H1 (cell line): ENCODE data around the gene MYOD1. TPM values are rescaled to one million over a fixed set of nuclear protein-coding genes. Genes with fewer than 3 reads are reported as not detected.

ENCODE experiments used
- CTCF ChIA-PET: fragments of 300-600 bp; sonication (Branson Sonifier 250); formaldehyde crosslinking; loops from one replicate; lab custom pipeline; 2021; ENCODE audit not compliant: partially characterized antibody; lab: Charles Lee
- POLR2A ChIA-PET: fragments of 300-600 bp; sonication (Branson Sonifier 250); formaldehyde crosslinking; loops from one replicate; lab custom pipeline; 2021; ENCODE audit warnings: inconsistent platforms; ENCODE audit not compliant: partially characterized antibody; lab: Charles Lee
- DNase-seq, 2 experiments: peaks; one replicate each; pipeline versions ENCODE4 v3.0.0 to v3.0.0-alpha.2; 2010 to 2022; ENCODE audit warnings: low spot score in 2 of 2, low read depth in 1 of 2, mixed read lengths in 1 of 2
- FAIRE-seq: peaks from 2 replicates; lab custom pipeline; 2011; peaks lifted over from hg19 to GRCh38; lab: Jason Lieb, UNC
- H2AFZ ChIP-seq: 2 replicates; pipeline ENCODE4 v1.8.1; 2012; ENCODE audit warnings: low read length, inconsistent platforms
- H2AK5ac ChIP-seq: 2 replicates; pipeline ENCODE4 v1.6.1; 2013; ENCODE audit warnings: low read depth, low read length
- H2BK120ac ChIP-seq: replicated peaks from 2 replicates; pipeline ENCODE3; 2013; ENCODE audit warnings: low read depth, low read length, inconsistent platforms
- H2BK12ac ChIP-seq: 2 replicates; pipeline ENCODE4 v1.6.1; 2013; ENCODE audit warnings: low read depth, low read length
- H2BK15ac ChIP-seq: 2 replicates; pipeline ENCODE4 v1.6.1; 2013; ENCODE audit warnings: low read length
- H2BK20ac ChIP-seq: 2 replicates; pipeline ENCODE4 v1.6.1; 2013; ENCODE audit warnings: low read length
- H2BK5ac ChIP-seq: 2 replicates; pipeline ENCODE4 v1.6.1; 2013; ENCODE audit warnings: low read depth, low read length
- H3K14ac ChIP-seq: 2 replicates; pipeline ENCODE4 v1.6.1; 2013; ENCODE audit warnings: inconsistent platforms; ENCODE audit not compliant: insufficient read length
- H3K18ac ChIP-seq: 2 replicates; pipeline ENCODE4 v1.6.1; 2013; ENCODE audit warnings: low read length; ENCODE audit errors: extremely low read depth
- H3K23ac ChIP-seq: 2 replicates; pipeline ENCODE4 v1.6.1; 2013; ENCODE audit warnings: inconsistent platforms; ENCODE audit not compliant: insufficient read length
- H3K23me2 ChIP-seq: 2 replicates; pipeline ENCODE4 v1.6.1; 2013; ENCODE audit warnings: low read depth, low read length
- H3K27ac ChIP-seq: 2 replicates; pipeline ENCODE4 v1.6.1; 2011; ENCODE audit warnings: low read depth, low read length, inconsistent platforms
- H3K27me3 ChIP-seq, 4 experiments: replicated peaks in 1 of 4; 1 replicate in 1 of 4; 2 replicates in 3 of 4; pipeline versions ENCODE4 v1.6.1 to v1.8.1; 2011 to 2013; ENCODE audit warnings: low read length in 3 of 4, mild to moderate bottlenecking in 3 of 4, inconsistent platforms in 2 of 4, mixed read lengths in 2 of 4, moderate library complexity in 1 of 4; ENCODE audit not compliant: control insufficient read depth in 3 of 4, insufficient read depth in 3 of 4; ENCODE audit errors: extremely low read depth in 1 of 4
- H3K36me3 ChIP-seq, 4 experiments: 2 replicates each; pipeline versions ENCODE4 v1.6.1 to v1.8.1; 2011 to 2013; ENCODE audit warnings: mild to moderate bottlenecking in 4 of 4, low read length in 3 of 4, moderate library complexity in 2 of 4, control low read depth in 1 of 4, inconsistent platforms in 1 of 4; ENCODE audit not compliant: insufficient read depth in 4 of 4, control insufficient read depth in 2 of 4
- H3K4ac ChIP-seq: replicated peaks from 2 replicates; pipeline ENCODE3; 2013; ENCODE audit warnings: low read length, low read depth, mixed read lengths, inconsistent platforms; ENCODE audit not compliant: insufficient read length
- H3K4me1 ChIP-seq, 4 experiments: replicated peaks in 1 of 4; 1 replicate in 1 of 4; 2 replicates in 3 of 4; pipeline versions ENCODE4 v1.6.1 to v1.8.1; 2011 to 2013; ENCODE audit warnings: low read length in 3 of 4, inconsistent platforms in 2 of 4, mixed read lengths in 1 of 4; ENCODE audit not compliant: insufficient read depth in 4 of 4, control insufficient read depth in 3 of 4
- H3K4me2 ChIP-seq, 2 experiments: 2 replicates each; pipeline versions ENCODE4 v1.6.1 to v1.8.1; 2011 to 2013; ENCODE audit warnings: low read depth in 2 of 2, low read length in 2 of 2, control low read depth in 1 of 2, inconsistent platforms in 1 of 2, mild to moderate bottlenecking in 1 of 2; ENCODE audit not compliant: insufficient read depth in 1 of 2
- H3K4me3 ChIP-seq, 4 experiments: fragments of 200-600, 300-600 bp in 1 of 4; sonication (generic), shearing (Covaris generic), sonication (Bioruptor Twin) in 1 of 4; 2 replicates each; pipeline versions ENCODE4 v1.5.1 to v1.8.1; 2011 to 2016; ENCODE audit warnings: low read length in 4 of 4, low read depth in 3 of 4, control low read depth in 2 of 4, inconsistent platforms in 2 of 4, mild to moderate bottlenecking in 2 of 4, mixed read lengths in 1 of 4, moderate library complexity in 1 of 4; ENCODE audit not compliant: insufficient read depth in 2 of 4; ENCODE audit errors: extremely low read depth in 1 of 4
- H3K56ac ChIP-seq: replicated peaks from 2 replicates; pipeline ENCODE3; 2013; ENCODE audit warnings: low read depth, mild to moderate bottlenecking, mixed read lengths, low read length, inconsistent platforms; ENCODE audit not compliant: insufficient read length
- H3K79me1 ChIP-seq: 2 replicates; pipeline ENCODE4 v1.6.1; 2013; ENCODE audit warnings: low read depth, low read length, control low read depth
- H3K79me2 ChIP-seq, 2 experiments: 2 replicates each; pipeline versions ENCODE4 v1.6.1 to v1.8.1; 2012 to 2013; ENCODE audit warnings: low read length in 2 of 2, mild to moderate bottlenecking in 2 of 2, inconsistent platforms in 1 of 2; ENCODE audit not compliant: insufficient read depth in 2 of 2, control insufficient read depth in 1 of 2
- H3K9ac ChIP-seq, 4 experiments: replicated peaks in 1 of 4; 1 replicate in 1 of 4; 2 replicates in 3 of 4; pipeline versions ENCODE4 v1.6.1 to v1.8.1; 2011 to 2013; ENCODE audit warnings: low read depth in 3 of 4, low read length in 3 of 4, control low read depth in 2 of 4, mild to moderate bottlenecking in 2 of 4, moderate library complexity in 2 of 4, inconsistent platforms in 1 of 4; ENCODE audit errors: extremely low read depth in 1 of 4
- H3K9me3 ChIP-seq, 2 experiments: 2 replicates each; pipeline versions ENCODE4 v1.6.1 to v1.8.1; 2012 to 2013; ENCODE audit warnings: mild to moderate bottlenecking in 2 of 2, moderate library complexity in 2 of 2, control low read depth in 1 of 2, inconsistent platforms in 1 of 2, low read depth in 1 of 2, low read length in 1 of 2, mixed read lengths in 1 of 2; ENCODE audit not compliant: insufficient read depth in 2 of 2
- H4K20me1 ChIP-seq, 2 experiments: replicated peaks in 1 of 2; 2 replicates each; pipeline versions ENCODE3 to v1.8.1; 2011 to 2013; ENCODE audit warnings: inconsistent platforms in 2 of 2, low read length in 2 of 2, mild to moderate bottlenecking in 1 of 2; ENCODE audit not compliant: insufficient read depth in 2 of 2, control insufficient read depth in 1 of 2
- H4K5ac ChIP-seq: 2 replicates; pipeline ENCODE4 v1.6.1; 2013; ENCODE audit warnings: low read length, low read depth, mixed read lengths, inconsistent platforms; ENCODE audit not compliant: insufficient read length
- H4K8ac ChIP-seq: 2 replicates; pipeline ENCODE4 v1.8.0; 2013; ENCODE audit warnings: mild to moderate bottlenecking, moderate library complexity, low read length, inconsistent platforms; ENCODE audit not compliant: insufficient read depth; ENCODE audit errors: extremely low read depth
- H4K91ac ChIP-seq: replicated peaks from 2 replicates; pipeline ENCODE3; 2013; ENCODE audit warnings: low read length, mixed read lengths, inconsistent platforms; ENCODE audit not compliant: insufficient read length
- ASH2L ChIP-seq: fragments of 200-600, 300-600 bp; sonication (generic); IDR thresholded peaks from one replicate; pipeline ENCODE4 v1.7.1; 2017; ENCODE audit warnings: low read length
- BACH1 ChIP-seq: IDR thresholded peaks from 2 replicates; pipeline ENCODE4 v1.6.1; 2012; ENCODE audit warnings: low read length, improper control_type of control experiment
- BRCA1 ChIP-seq: IDR thresholded peaks from 2 replicates; pipeline ENCODE4 v1.6.1; 2012; ENCODE audit warnings: low read depth, low read length, improper control_type of control experiment
- FOSL1 ChIP-seq: IDR thresholded peaks from 2 replicates; pipeline ENCODE4 v1.6.1; 2011; ENCODE audit warnings: mild to moderate bottlenecking, low read depth, low read length, moderate library complexity; ENCODE audit not compliant: insufficient read depth
- HDAC2 ChIP-seq, 2 experiments: fragments of 300-600 bp in 1 of 2; sonication (generic) in 1 of 2; IDR thresholded peaks; 2 replicates each; pipeline ENCODE4 v1.6.1; 2011 to 2012; ENCODE audit warnings: low read depth in 2 of 2, low read length in 2 of 2, mild to moderate bottlenecking in 2 of 2, moderate library complexity in 2 of 2, borderline replicate concordance in 1 of 2, inconsistent platforms in 1 of 2
- KDM5A ChIP-seq: fragments of 200-600 bp; IDR thresholded peaks from 2 replicates; pipeline ENCODE4 v1.7.1; 2012; ENCODE audit warnings: mild to moderate bottlenecking, low read length, inconsistent platforms, mixed read lengths
- NRF1 ChIP-seq: IDR thresholded peaks from 2 replicates; pipeline ENCODE4 v1.6.1; 2011; ENCODE audit warnings: mild to moderate bottlenecking, low read depth, low read length, improper control_type of control experiment
- RAD21 ChIP-seq, 2 experiments: IDR thresholded peaks in 1 of 2; conservative IDR thresholded peaks in 1 of 2; 2 replicates each; pipeline ENCODE4 v1.6.1; 2011; ENCODE audit warnings: low read depth in 2 of 2, low read length in 2 of 2, improper control_type of control experiment in 1 of 2, inconsistent platforms in 1 of 2, mild to moderate bottlenecking in 1 of 2, moderate library complexity in 1 of 2
- SIX5 ChIP-seq: IDR thresholded peaks from 2 replicates; pipeline ENCODE4 v1.6.1; 2011; ENCODE audit warnings: mild to moderate bottlenecking, low read depth, low read length
- SP4 ChIP-seq: IDR thresholded peaks from 2 replicates; pipeline ENCODE4 v1.6.1; 2012; ENCODE audit warnings: low read length, inconsistent platforms
- TCF12 ChIP-seq: IDR thresholded peaks from 2 replicates; pipeline ENCODE4 v1.6.1; 2011; ENCODE audit warnings: low read depth, mild to moderate bottlenecking, low read length
- WGBS, 2 experiments: shearing (Covaris generic) in 1 of 2; methylation state at CpG; one replicate each; pipeline versions ENCODE4 v1.1.6 to v1.1.7; 2013 to 2015; ENCODE audit warnings: low lambda C conversion rate in 2 of 2, mixed read lengths in 2 of 2, inconsistent platforms in 1 of 2, low coverage in 1 of 2, missing lambda C conversion rate in 1 of 2; ENCODE audit not compliant: insufficient replicate concordance in 2 of 2, insufficient coverage in 1 of 2, insufficient read length in 1 of 2; ENCODE audit errors: extremely low coverage in 1 of 2, missing lambda C conversion rate in 1 of 2; 5-methylcytosine and 5-hydroxymethylcytosine counted together
- polyA plus RNA-seq, 7 experiments: library from polyadenylated mRNA; depleted of rRNA in 3 of 7; stranded (reverse) in 5 of 7; unstranded in 2 of 7; fragments of >200 nt in 5 of 7; fragments of 200-250 nt in 2 of 7; gene quantifications; 1 replicate in 5 of 7; 2 replicates in 1 of 7; 4 replicates in 1 of 7; pipeline versions ENCODE4 v1.2.1 to v1.2.3, GENCODE V29; 2011 to 2013; ENCODE audit warnings: missing spikeins in 2 of 7, mixed read lengths in 2 of 7
- total RNA-seq: library from RNA; stranded (reverse); fragmentation: NEBNext Ultra II Directional; extraction: Animal tissue kit (Norgen Biotek cat#: 25700); gene quantifications from 2 replicates; pipeline ENCODE4 v1.2.1, GENCODE V29; 2021

The MYOD1 gene
- total and polyA plus RNA-seq, 2 of the 8 experiments (the other 6 are each of a cell fraction or from before 2014, with no cell fraction given), result not detected

DNA sequence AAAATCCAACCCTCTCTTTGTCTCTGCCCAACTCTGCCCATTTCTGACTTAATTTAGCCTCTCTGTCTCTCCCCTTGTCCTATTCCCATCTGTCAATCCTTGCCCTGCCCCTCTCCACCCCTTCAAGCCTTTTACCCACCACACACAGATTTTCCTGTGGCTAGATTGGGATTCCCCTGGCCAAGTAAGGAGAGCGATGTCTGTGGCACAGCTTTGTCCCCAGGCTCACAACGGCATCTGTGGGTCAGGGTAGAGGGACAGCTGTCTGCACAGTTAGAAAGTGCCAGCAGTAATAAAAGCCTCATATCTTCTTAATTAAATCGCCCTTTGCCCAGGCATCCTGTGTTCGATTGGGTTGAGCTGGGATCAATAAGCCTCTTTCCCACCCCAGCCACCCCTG is 13.9 kb downstream of the MYOD1 start:
- Histone ChIP-seq H4K8ac (no peak overlapping the region), H3K4me1 (peaks cover 3 to 17% (median 6%) of the 10 kb centered on the region in 4 experiments), H3K4me3 (no peak overlapping the region), H3K4ac (no peak overlapping the region), H3K56ac (no peak overlapping the region), H3K36me3 (peaks cover 0 to 10% (median 0%) of the 10 kb centered on the region in 4 experiments; a peak in 1 of 8 replicates), H4K20me1 (peaks cover 10 to 13% of the 10 kb centered on the region in 2 experiments), H3K14ac (no peak overlapping the region), H3K4me2 (no peak overlapping the region), H4K91ac (no peak overlapping the region), H3K79me1 (no peaks in the 10 kb centered on the region), H3K9me3 (peaks cover 0 to 9% of the 10 kb centered on the region in 2 experiments; a peak in 2 of 4 replicates), H3K9ac (no peak overlapping the region), H4K5ac (no peak overlapping the region), H3K23ac (no peak overlapping the region), H2BK15ac (no peak overlapping the region), H2BK120ac (no peak overlapping the region), H3K27ac (no peak overlapping the region), H3K18ac (no peak overlapping the region), H3K27me3 (peaks cover 24 to 54% (median 48%) of the 10 kb centered on the region in 4 experiments), H3K79me2 (no peaks in the 10 kb centered on the region), H2AK5ac (no peak overlapping the region), H2BK5ac (no peak overlapping the region), H3K23me2 (peaks cover 12% of the 10 kb centered on the region), H2BK20ac (no peak overlapping the region), H2BK12ac (no peak overlapping the region), H2AFZ (no peak overlapping the region)
- no peak for FAIRE-seq
- ChIA-PET POLR2A (no interaction called here), CTCF (interaction anchor here (0.9 to 16.5 kb wide), 19 partner anchors 11 to 245 kb away, joined by 3 to 290 read pairs (median 10); partner anchors contain the start of gene MYOD1)
- WGBS, 2 experiments, result 83% methylated on average over 4 of the region's 4 CpGs; no CpG with 5 or more reads in 1 of the 2 experiments
- TF ChIP-seq BACH1 (no peak), HDAC2 (IDR thresholded peaks at IDR 0.05; ENCODE audit: borderline replicate concordance in 1 of 2, low read depth in 2 of 2, low read length in 2 of 2) (no peak), TCF12 (no peak), SP4 (no peak), FOSL1 (no peak), RAD21 (IDR thresholded peaks at IDR 0.05 in 1 of 2, conservative IDR thresholded peaks at IDR 0.05 in 1 of 2; ENCODE audit: low read depth in 2 of 2, low read length in 2 of 2) (no peak), KDM5A (no peak), ASH2L (no peak), NRF1 (no peak), BRCA1 (no peak), SIX5 (no peak)
- DNase-seq, result no peak
